IMR-90 (cell line): ENCODE results near the gene PPP1R16B. TPM values are rescaled to one million over a fixed set of nuclear protein-coding genes. Genes with fewer than 3 reads are reported as not detected.

Experiments
- ATAC-seq: fragments of 200-7000 bp; cut with Tn5 transposase; 2 replicates; pipeline ENCODE4 v1.9.1; 2020; ENCODE audit warnings: low read depth, mild to moderate bottlenecking, moderate library complexity
- BruUV-seq: library from RNA; stranded (reverse); fragments of 400-500 nt; replicated peaks from 2 replicates; lab custom pipeline; 2021; lab: Mats Ljungman, UMichigan
- CTCF ChIA-PET: fragments of 300-600 bp; formaldehyde crosslinking; extraction: SDS; loops from one replicate; lab custom pipeline; 2021; ENCODE audit warnings: antibody characterized with exemption; lab: Yijun Ruan, JAX
- POLR2A ChIA-PET: fragments of 300-600 bp; sonication (Branson Sonifier 250); formaldehyde crosslinking; loops from one replicate; lab custom pipeline; 2022; ENCODE audit warnings: antibody characterized with exemption; ENCODE audit not compliant: unreplicated experiment; lab: Charles Lee
- DNase-seq: peaks from one replicate; pipeline ENCODE4 v3.0.0; 2013
- H2AFZ ChIP-seq: replicated peaks from 2 replicates; pipeline ENCODE3; 2013; ENCODE audit warnings: low read length, mild to moderate bottlenecking; ENCODE audit not compliant: poor library complexity
- H2AK5ac ChIP-seq: 2 replicates; pipeline ENCODE4 v1.6.1; 2013; ENCODE audit warnings: low read depth, low read length, inconsistent platforms
- H2AK9ac ChIP-seq: replicated peaks from 2 replicates; pipeline ENCODE3; 2013; ENCODE audit warnings: mild to moderate bottlenecking, low read depth, low read length, moderate library complexity; ENCODE audit not compliant: poor library complexity
- H2BK120ac ChIP-seq: 2 replicates; pipeline ENCODE4 v1.6.1; 2013; ENCODE audit warnings: low read depth, low read length, inconsistent platforms
- H2BK15ac ChIP-seq: 3 replicates; pipeline ENCODE4 v1.6.1; 2013; ENCODE audit warnings: low read depth, low read length, inconsistent platforms
- H2BK20ac ChIP-seq: 2 replicates; pipeline ENCODE4 v1.6.1; 2013; ENCODE audit warnings: low read depth, mild to moderate bottlenecking, inconsistent platforms, low read length, moderate library complexity
- H2BK5ac ChIP-seq: 2 replicates; pipeline ENCODE4 v1.6.1; 2013; ENCODE audit warnings: mild to moderate bottlenecking, low read depth, low read length, inconsistent platforms; ENCODE audit not compliant: poor library complexity, severe bottlenecking
- H3K14ac ChIP-seq: replicated peaks from 2 replicates; pipeline ENCODE4 v1.6.1; 2013; ENCODE audit warnings: low read depth, low read length, inconsistent platforms
- H3K18ac ChIP-seq: 2 replicates; pipeline ENCODE4 v1.6.1; 2013; ENCODE audit warnings: low read depth, low read length, control low read depth
- H3K23ac ChIP-seq: 2 replicates; pipeline ENCODE4 v1.6.1; 2013; ENCODE audit warnings: low read depth, low read length, inconsistent platforms
- H3K27ac ChIP-seq: 2 replicates; pipeline ENCODE4 v1.5.1; 2013; ENCODE audit warnings: mild to moderate bottlenecking, control low read depth, low read length; ENCODE audit not compliant: insufficient read depth
- H3K27me3 ChIP-seq: 2 replicates; pipeline ENCODE4 v1.6.1; 2013; ENCODE audit warnings: low read length; ENCODE audit not compliant: control insufficient read depth, insufficient read depth
- H3K36me3 ChIP-seq: 2 replicates; pipeline ENCODE4 v1.6.1; 2013; ENCODE audit warnings: low read length, mixed read lengths; ENCODE audit not compliant: control insufficient read depth, insufficient read depth
- H3K4ac ChIP-seq: 2 replicates; pipeline ENCODE4 v1.6.1; 2013; ENCODE audit warnings: low read depth, low read length, inconsistent platforms
- H3K4me1 ChIP-seq: 2 replicates; pipeline ENCODE4 v1.6.1; 2013; ENCODE audit warnings: low read length, mixed read lengths; ENCODE audit not compliant: control insufficient read depth, insufficient read depth
- H3K4me2 ChIP-seq: 2 replicates; pipeline ENCODE4 v1.6.1; 2013; ENCODE audit warnings: low read depth, mild to moderate bottlenecking, control low read depth, low read length, moderate library complexity
- H3K4me3 ChIP-seq: 2 replicates; pipeline ENCODE4 v1.5.1; 2013; ENCODE audit warnings: low read depth, mild to moderate bottlenecking, control low read depth, low read length, moderate library complexity; ENCODE audit not compliant: insufficient read depth
- H3K56ac ChIP-seq: 2 replicates; pipeline ENCODE4 v1.6.1; 2013; ENCODE audit warnings: low read length, inconsistent platforms; ENCODE audit not compliant: insufficient read depth; ENCODE audit errors: extremely low read depth
- H3K79me1 ChIP-seq, 2 experiments: 2 replicates each; pipeline ENCODE4 v1.6.1; 2013; ENCODE audit warnings: low read length in 2 of 2, inconsistent platforms in 1 of 2, low read depth in 1 of 2
- H3K9ac ChIP-seq: 2 replicates; pipeline ENCODE4 v1.6.1; 2013; ENCODE audit warnings: low read depth, low read length, control low read depth
- H3K9me1 ChIP-seq: 2 replicates; pipeline ENCODE4 v1.6.1; 2013; ENCODE audit warnings: low read length, inconsistent platforms; ENCODE audit not compliant: insufficient read depth
- H3K9me3 ChIP-seq: 2 replicates; pipeline ENCODE4 v1.6.1; 2013; ENCODE audit warnings: low read length; ENCODE audit not compliant: control insufficient read depth, insufficient read depth
- H4K20me1 ChIP-seq: 2 replicates; pipeline ENCODE4 v1.6.1; 2013; ENCODE audit warnings: low read length, inconsistent platforms; ENCODE audit not compliant: insufficient read depth
- H4K5ac ChIP-seq: 2 replicates; pipeline ENCODE4 v1.6.1; 2013; ENCODE audit warnings: mild to moderate bottlenecking, low read depth, low read length, control low read depth
- H4K8ac ChIP-seq, 2 experiments: 2 replicates each; pipeline ENCODE4 v1.6.1; 2013; ENCODE audit warnings: low read depth in 2 of 2, low read length in 2 of 2, control low read depth in 1 of 2, inconsistent platforms in 1 of 2
- H4K91ac ChIP-seq: 2 replicates; pipeline ENCODE4 v1.6.1; 2013; ENCODE audit warnings: low read depth, low read length, inconsistent platforms; ENCODE audit not compliant: insufficient read depth
- BHLHE40 ChIP-seq: fragments of 150-350 bp; IDR thresholded peaks from 2 replicates; pipeline ENCODE4 v1.6.1; 2016; ENCODE audit warnings: mild to moderate bottlenecking, low read depth, low read length
- CEBPB ChIP-seq: IDR thresholded peaks from 2 replicates; pipeline ENCODE4 v1.6.1; 2012; ENCODE audit warnings: low read depth, low read length, improper control_type of control experiment
- CHD1 ChIP-seq: IDR thresholded peaks from 2 replicates; pipeline ENCODE4 v1.6.1; 2012; ENCODE audit warnings: low read depth, low read length, improper control_type of control experiment
- FOS ChIP-seq: fragments of 150-350 bp; IDR thresholded peaks from 2 replicates; pipeline ENCODE4 v1.6.1; 2016; ENCODE audit warnings: low read depth, low read length
- MAFK ChIP-seq: IDR thresholded peaks from 2 replicates; pipeline ENCODE4 v1.6.1; 2012; ENCODE audit warnings: low read depth, low read length, improper control_type of control experiment
- MXI1 ChIP-seq: IDR thresholded peaks from 2 replicates; pipeline ENCODE4 v1.6.1; 2012; ENCODE audit warnings: low read depth, mild to moderate bottlenecking, low read length, moderate library complexity, borderline replicate concordance
- NFE2L2 ChIP-seq: fragments of 150-350 bp; IDR thresholded peaks from 2 replicates; pipeline ENCODE4 v1.6.1; 2016; ENCODE audit warnings: low read depth, mild to moderate bottlenecking, low read length
- POLR2A ChIP-seq: IDR thresholded peaks from 2 replicates; pipeline ENCODE4 v1.6.1; 2012; ENCODE audit warnings: mild to moderate bottlenecking, low read depth, low read length
- RAD21 ChIP-seq: IDR thresholded peaks from 2 replicates; pipeline ENCODE4 v1.6.1; 2012; ENCODE audit warnings: low read length, improper control_type of control experiment
- RCOR1 ChIP-seq: IDR thresholded peaks from 2 replicates; pipeline ENCODE4 v1.6.1; 2012; ENCODE audit warnings: mild to moderate bottlenecking, low read length, improper control_type of control experiment; ENCODE audit not compliant: insufficient replicate concordance
- RFX5 ChIP-seq: IDR thresholded peaks from 2 replicates; pipeline ENCODE4 v1.8.0; 2012; ENCODE audit warnings: low read depth, mild to moderate bottlenecking, low read length, moderate library complexity
- SMC3 ChIP-seq: fragments of 150-350 bp; IDR thresholded peaks from 2 replicates; pipeline ENCODE4 v1.6.1; 2016; ENCODE audit warnings: low read depth, mild to moderate bottlenecking, antibody characterized with exemption, low read length, moderate library complexity
- WGBS, 2 experiments: methylation state at CpG; one replicate each; pipeline versions ENCODE4 v1.1.5 to v1.1.7; 2013; ENCODE audit warnings: missing lambda C conversion rate in 2 of 2; ENCODE audit not compliant: insufficient read length in 1 of 2; ENCODE audit errors: extremely low coverage in 2 of 2; 5-methylcytosine and 5-hydroxymethylcytosine counted together
- dilution Hi-C: fragments of 300-500 bp; cut with HindIII; formaldehyde crosslinking; loops from one replicate; pipeline ENCODE4 v1.14.3; 2018; ENCODE audit warnings: low sequenced_read_pairs; ENCODE audit not compliant: unreplicated experiment
- in situ Hi-C: fragments of 300-500 bp; cut with MboI; formaldehyde crosslinking; loops from 3 replicates; pipeline ENCODE4 v1.14.3; 2019; ENCODE audit warnings: low sequenced_read_pairs, inconsistent platforms, mixed read lengths
- intact Hi-C: fragments of 100-400 bp; cut with micrococcal nuclease; formaldehyde crosslinking; loops from 2 replicates; pipeline ENCODE4 v1.10.0; 2022
- polyA plus RNA-seq, 3 experiments: library from polyadenylated mRNA; depleted of rRNA; stranded (reverse); fragments of >200 nt; gene quantifications; 2 replicates each; pipeline ENCODE4 v1.2.3, GENCODE V29; 2012; ENCODE audit warnings: low replicate concordance in 1 of 3
- total RNA-seq: library from RNA; depleted of rRNA; stranded (reverse); fragments of >200 nt; gene quantifications from 2 replicates; pipeline ENCODE4 v1.2.3, GENCODE V29; 2012
- TF ChIP-seq, protein P1 (sequence below): conservative IDR thresholded peaks from 2 replicates; pipeline ENCODE4 v1.5.1; 2012; ENCODE audit warnings: mild to moderate bottlenecking, low read depth, low read length, improper control_type of control experiment
- TF ChIP-seq, protein P2 (sequence below): fragments of 150-350 bp; IDR thresholded peaks from 2 replicates; pipeline ENCODE4 v1.6.1; 2016; ENCODE audit warnings: low read depth, mild to moderate bottlenecking, low read length, moderate library complexity, borderline replicate concordance

The PPP1R16B gene
- total and polyA plus RNA-seq, 2 of the 4 experiments (the other 2 are of a cell fraction) = not detected

DNA sequence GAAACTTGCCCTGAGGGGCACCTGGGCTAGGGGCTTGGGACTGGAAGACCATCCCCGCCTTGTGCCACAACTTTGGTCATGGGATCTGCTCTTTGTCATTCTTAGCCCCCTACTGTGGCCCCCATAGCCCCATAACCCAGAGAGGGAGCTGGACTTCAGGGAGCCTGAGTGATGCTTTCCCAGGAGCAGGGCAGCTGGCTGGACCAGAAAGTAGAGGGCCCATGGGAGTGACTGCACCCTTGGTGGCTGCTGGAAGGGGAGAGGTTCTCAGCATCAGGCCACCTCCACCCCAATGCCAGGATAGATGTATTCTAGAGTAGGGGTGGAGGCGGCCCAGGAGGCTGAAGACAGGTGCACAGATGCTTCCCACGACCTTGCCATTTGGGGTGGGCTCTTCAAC is 114.9 kb downstream of the PPP1R16B start:
- H2BK5ac ChIP-seq = no peak overlapping the region
- H2AFZ ChIP-seq = no peak overlapping the region
- no peak overlapping the region for H3K4me3 ChIP-seq
- H2AK9ac ChIP-seq = no peak overlapping the region
- H3K27me3 ChIP-seq = peaks cover 37% of the 10 kb centered on the region
- BruUV-seq = no TSS peak
- no peak overlapping the region for H4K8ac ChIP-seq
- ATAC-seq (no peak), DNase-seq (no peak)
- H3K4ac ChIP-seq = no peak overlapping the region
- no peak overlapping the region for H4K91ac ChIP-seq
- H3K4me1 ChIP-seq = no peaks in the 10 kb centered on the region
- no peak overlapping the region for H3K23ac ChIP-seq
- dilution Hi-C loops (no loop called here), in situ Hi-C loops (loop anchor here (10.0 kb wide), 1 partner anchor 124 kb away; no protein-coding TSS in a partner anchor), intact Hi-C loops (no loop called here)
- H2BK15ac ChIP-seq = no peak overlapping the region
- H3K14ac ChIP-seq = no peak overlapping the region
- H3K18ac ChIP-seq = no peak overlapping the region
- TF ChIP-seq MXI1 (no peak), CHD1 (no peak), NFE2L2 (no peak), FOS (no peak), BHLHE40 (no peak), RFX5 (no peak), POLR2A (no peak), RCOR1 (no peak), SMC3 (no peak), RAD21 (no peak), CEBPB (no peak), MAFK (no peak)
- TF ChIP-seq, protein P1, sequence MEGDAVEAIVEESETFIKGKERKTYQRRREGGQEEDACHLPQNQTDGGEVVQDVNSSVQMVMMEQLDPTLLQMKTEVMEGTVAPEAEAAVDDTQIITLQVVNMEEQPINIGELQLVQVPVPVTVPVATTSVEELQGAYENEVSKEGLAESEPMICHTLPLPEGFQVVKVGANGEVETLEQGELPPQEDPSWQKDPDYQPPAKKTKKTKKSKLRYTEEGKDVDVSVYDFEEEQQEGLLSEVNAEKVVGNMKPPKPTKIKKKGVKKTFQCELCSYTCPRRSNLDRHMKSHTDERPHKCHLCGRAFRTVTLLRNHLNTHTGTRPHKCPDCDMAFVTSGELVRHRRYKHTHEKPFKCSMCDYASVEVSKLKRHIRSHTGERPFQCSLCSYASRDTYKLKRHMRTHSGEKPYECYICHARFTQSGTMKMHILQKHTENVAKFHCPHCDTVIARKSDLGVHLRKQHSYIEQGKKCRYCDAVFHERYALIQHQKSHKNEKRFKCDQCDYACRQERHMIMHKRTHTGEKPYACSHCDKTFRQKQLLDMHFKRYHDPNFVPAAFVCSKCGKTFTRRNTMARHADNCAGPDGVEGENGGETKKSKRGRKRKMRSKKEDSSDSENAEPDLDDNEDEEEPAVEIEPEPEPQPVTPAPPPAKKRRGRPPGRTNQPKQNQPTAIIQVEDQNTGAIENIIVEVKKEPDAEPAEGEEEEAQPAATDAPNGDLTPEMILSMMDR = no peak
- TF ChIP-seq, protein P2, sequence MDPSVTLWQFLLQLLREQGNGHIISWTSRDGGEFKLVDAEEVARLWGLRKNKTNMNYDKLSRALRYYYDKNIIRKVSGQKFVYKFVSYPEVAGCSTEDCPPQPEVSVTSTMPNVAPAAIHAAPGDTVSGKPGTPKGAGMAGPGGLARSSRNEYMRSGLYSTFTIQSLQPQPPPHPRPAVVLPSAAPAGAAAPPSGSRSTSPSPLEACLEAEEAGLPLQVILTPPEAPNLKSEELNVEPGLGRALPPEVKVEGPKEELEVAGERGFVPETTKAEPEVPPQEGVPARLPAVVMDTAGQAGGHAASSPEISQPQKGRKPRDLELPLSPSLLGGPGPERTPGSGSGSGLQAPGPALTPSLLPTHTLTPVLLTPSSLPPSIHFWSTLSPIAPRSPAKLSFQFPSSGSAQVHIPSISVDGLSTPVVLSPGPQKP = no peak
- H2AK5ac ChIP-seq = no peak overlapping the region
- H3K9me1 ChIP-seq = no peaks in the 10 kb centered on the region
- no peak overlapping the region for H3K27ac ChIP-seq
- no peak overlapping the region for H3K56ac ChIP-seq
- CTCF ChIA-PET = no interaction called here
- no CpG with 5 or more reads among the region's 3 CpGs for WGBS, 2 experiments
- no peak overlapping the region for H3K4me2 ChIP-seq
- no peaks in the 10 kb centered on the region for H3K79me1 ChIP-seq
- no peak overlapping the region for H4K5ac ChIP-seq
- no peaks in the 10 kb centered on the region for H3K36me3 ChIP-seq
- POLR2A ChIA-PET = no interaction called here
- H2BK20ac ChIP-seq = no peak overlapping the region
- no peak overlapping the region for H3K9ac ChIP-seq
- no peak overlapping the region for H2BK120ac ChIP-seq
- H3K9me3 ChIP-seq = no peaks in the 10 kb centered on the region
- H4K20me1 ChIP-seq = no peaks in the 10 kb centered on the region
